Activated CD4-positive, alpha-beta T cell treated with anti-CD3 and anti-CD28 coated beads for 36 hours (primary cell): Measurements from ENCODE around the gene KMO. TPM values are rescaled to one million over a fixed set of nuclear protein-coding genes. Genes with fewer than 3 reads are reported as not detected.

Experiments used
- ATAC-seq: fragments of 200-7000 bp; cut with Tn5 transposase; one replicate; pipeline ENCODE4 v1.10.0; 2021; ENCODE audit warnings: mild to moderate bottlenecking, moderate library complexity
- CTCF ChIA-PET: fragments of 350-600 bp; sonication (Branson Sonifier 250); formaldehyde crosslinking; loops from one replicate; lab custom pipeline; 2021; ENCODE audit warnings: antibody characterized with exemption; lab: Charles Lee
- POLR2A ChIA-PET: fragments of 350-600 bp; sonication (Branson Sonifier 250); formaldehyde crosslinking; loops from one replicate; lab custom pipeline; 2021; ENCODE audit warnings: antibody characterized with exemption, inconsistent platforms; lab: Charles Lee
- DNase-seq: peaks from one replicate; pipeline ENCODE4 v3.0.0-alpha.2; 2020
- H3K27ac Mint-ChIP-seq: one replicate; pipeline ENCODE4 v1.8.0; 2021; ENCODE audit warnings: mixed read lengths
- H3K27me3 Mint-ChIP-seq: one replicate; pipeline ENCODE4 v1.8.0; 2021; ENCODE audit warnings: mixed read lengths
- H3K36me3 Mint-ChIP-seq: one replicate; pipeline ENCODE4 v1.8.0; 2021; ENCODE audit warnings: low read depth, mixed read lengths
- H3K4me1 Mint-ChIP-seq: one replicate; pipeline ENCODE4 v1.8.0; 2021; ENCODE audit warnings: mixed read lengths
- H3K4me3 Mint-ChIP-seq: one replicate; pipeline ENCODE4 v1.8.0; 2021; ENCODE audit warnings: mild to moderate bottlenecking, moderate library complexity, mixed read lengths
- H3K9me3 Mint-ChIP-seq: one replicate; pipeline ENCODE4 v1.8.0; 2021; ENCODE audit warnings: low read depth, mixed read lengths
- intact Hi-C, 2 experiments: fragments of 100-400 bp; cut with DNase I in 1 of 2; cut with micrococcal nuclease in 1 of 2; formaldehyde crosslinking; loops; one replicate each; pipeline versions ENCODE4 v1.14.2 to v1.15.1; 2022 to 2024; cut with DNase I, micrococcal nuclease
- total RNA-seq, 2 experiments: library from RNA; stranded (reverse); gene quantifications; one replicate each; pipeline ENCODE4 v1.2.3, GENCODE V29; 2021

Gene KMO
- total RNA-seq, 2 experiments from 2014 or later: 0.33 TPM; not detected in 1

GRCh38 chr1:241518476-241519307 is 13.5 kb upstream of the KMO start:
- ATAC-seq (no peak), DNase-seq (peak; percentile 53)
- peaks cover 18% of the 10 kb centered on the region for H3K27me3 Mint-ChIP-seq
- CTCF ChIA-PET: interaction anchor here (0.9 to 1.5 kb wide), 8 partner anchors 10 to 329 kb away, joined by 3 to 5 read pairs (median 3); partner anchors contain the start of gene EXO1
- peaks cover 16% of the 10 kb centered on the region for H3K36me3 Mint-ChIP-seq
- peaks cover 23% of the 10 kb centered on the region for H3K4me1 Mint-ChIP-seq
- peak overlapping the region; percentile 86 for H3K4me3 Mint-ChIP-seq
- POLR2A ChIA-PET: interaction anchor here (1.2 kb wide), 1 partner anchor 33 kb away, joined by 4 read pairs; no protein-coding TSS in a partner anchor
- intact Hi-C loops: loop anchor here (1.0 to 10.0 kb wide), 5 partner anchors 13 to 1736 kb away; partner anchors contain the start of genes CEP170 (in 2 of the 2), CHML (in 2 of the 2), OPN3 (in 2 of the 2) and SDCCAG8 (in 2 of the 2)
- no peaks in the 10 kb centered on the region for H3K9me3 Mint-ChIP-seq
- H3K27ac Mint-ChIP-seq: peak overlapping the region; percentile 87

- intact Hi-C loops: loop anchor here (1.0 to 10.0 kb wide), 5 partner anchors 12 to 1735 kb away; partner anchors contain the start of genes CEP170 (in 2 of the 2), CHML (in 2 of the 2), OPN3 (in 2 of the 2) and SDCCAG8 (in 2 of the 2)
- DNase-seq: peak; percentile 96
- Mint-ChIP-seq H3K27me3 (peaks cover 23% of the 10 kb centered on the region), H3K4me3 (peak within 1 kb of the TSS; percentile 86), H3K27ac (peak within 1 kb of the TSS; percentile 87), H3K36me3 (peaks cover 13% of the 10 kb centered on the region), H3K4me1 (peaks cover 21% of the 10 kb centered on the region), H3K9me3 (no peaks in the 10 kb centered on the region)
- ChIA-PET CTCF (interaction anchor here (0.6 to 1.5 kb wide), 10 partner anchors 9 to 381 kb away, joined by 3 to 6 read pairs (median 3); partner anchors contain the start of gene EXO1), POLR2A (interaction anchor here (0.6 to 1.2 kb wide), 4 partner anchors 32 to 118 kb away, joined by 3 to 16 read pairs (median 4); no protein-coding TSS in a partner anchor)
- ATAC-seq: peak; percentile 98
Observed at GRCh38 chr1:241519308-241520079, 12.7 kb upstream of the KMO start, which contains the start of gene FH. Gene FH (minus strand): TSS chr1:241519755. CDS start chr1:241519722, 33 bp downstream.

GRCh38 chr1:241520080-241520465 is 12.1 kb upstream of the KMO start:
- Mint-ChIP-seq H3K27ac (no peak overlapping the region), H3K9me3 (no peaks in the 10 kb centered on the region)
- intact Hi-C loops: loop anchor here in 1 of 2 experiments (1.0 kb wide), 1 partner anchor 11 kb away; no protein-coding TSS in a partner anchor

GRCh38 chr1:241521718-241522117 is 10.5 kb upstream of the KMO start:
- Mint-ChIP-seq H3K27me3 (peaks cover 32% of the 10 kb centered on the region), H3K36me3 (peaks cover 4% of the 10 kb centered on the region), H3K9me3 (no peaks in the 10 kb centered on the region), H3K4me3 (no peak overlapping the region), H3K27ac (no peak overlapping the region), H3K4me1 (peaks cover 11% of the 10 kb centered on the region)
- intact Hi-C loops: no loop called here
- POLR2A ChIA-PET: interaction anchor here (0.7 kb wide), 1 partner anchor 479 kb away, joined by 5 read pairs; no protein-coding TSS in a partner anchor
- ATAC-seq: no peak
- no peak for DNase-seq
- CTCF ChIA-PET: interaction anchor here (0.7 to 0.9 kb wide), 2 partner anchors 15 to 112 kb away, joined by 3 read pairs; no protein-coding TSS in a partner anchor

More at GRCh38 chr1:241520080-241520465, 12.1 kb upstream of the KMO start:
- ChIA-PET CTCF (interaction anchor here (0.6 to 1.3 kb wide), 8 partner anchors 9 to 380 kb away, joined by 3 to 6 read pairs (median 3); partner anchors contain the start of gene EXO1), POLR2A (interaction anchor here (0.6 to 1.2 kb wide), 3 partner anchors 32 to 117 kb away, joined by 3 to 16 read pairs (median 4); no protein-coding TSS in a partner anchor)
- Mint-ChIP-seq H3K27me3 (peaks cover 28% of the 10 kb centered on the region), H3K4me1 (peaks cover 17% of the 10 kb centered on the region), H3K36me3 (peaks cover 9% of the 10 kb centered on the region), H3K4me3 (no peak overlapping the region)
- ATAC-seq (no peak), DNase-seq (no peak)

- H3K27ac Mint-ChIP-seq: no peak overlapping the region
- ATAC-seq (no peak), DNase-seq (no peak)
- peaks cover 35% of the 10 kb centered on the region for H3K27me3 Mint-ChIP-seq
- no peak overlapping the region for H3K4me3 Mint-ChIP-seq
- H3K36me3 Mint-ChIP-seq: no peaks in the 10 kb centered on the region
- H3K9me3 Mint-ChIP-seq: no peaks in the 10 kb centered on the region
- ChIA-PET POLR2A (no interaction called here), CTCF (no interaction called here)
- intact Hi-C loops: no loop called here
- no peaks in the 10 kb centered on the region for H3K4me1 Mint-ChIP-seq
Observed at GRCh38 chr1:241525026-241525425, 7.2 kb upstream of the KMO start.

- H3K27me3 Mint-ChIP-seq: peaks cover 31% of the 10 kb centered on the region
- DNase-seq (no peak), ATAC-seq (no peak)
- no peak overlapping the region for H3K27ac Mint-ChIP-seq
- H3K36me3 Mint-ChIP-seq: no peaks in the 10 kb centered on the region
- H3K9me3 Mint-ChIP-seq: no peaks in the 10 kb centered on the region
- intact Hi-C loops: no loop called here
- no peak overlapping the region for H3K4me3 Mint-ChIP-seq
- POLR2A ChIA-PET: no interaction called here
- CTCF ChIA-PET: interaction anchor here (0.6 to 2.7 kb wide), 2 partner anchors 42 to 100 kb away, joined by 3 to 17 read pairs; no protein-coding TSS in a partner anchor
- peaks cover 12% of the 10 kb centered on the region for H3K4me1 Mint-ChIP-seq
Observed at GRCh38 chr1:241527146-241527545, 5.0 kb upstream of the KMO start.

GRCh38 chr1:241531195-241532161 is 700 bp upstream of the KMO start:
- intact Hi-C loops: loop anchor here (1.0 to 5.0 kb wide), 15 partner anchors 11 to 485 kb away; partner anchors contain the start of genes EXO1 (in 1 of the 2), FH (in 1 of the 2) and MAP1LC3C (in 1 of the 2)
- peak overlapping the region; percentile 84 for H3K4me3 Mint-ChIP-seq
- peak; percentile 77 for ATAC-seq
- H3K27me3 Mint-ChIP-seq: peaks cover 3% of the 10 kb centered on the region
- peaks cover 30% of the 10 kb centered on the region for H3K4me1 Mint-ChIP-seq
- H3K36me3 Mint-ChIP-seq: no peaks in the 10 kb centered on the region
- H3K9me3 Mint-ChIP-seq: no peaks in the 10 kb centered on the region
- ChIA-PET CTCF (interaction anchor here (0.5 to 1.4 kb wide), 15 partner anchors 9 to 467 kb away, joined by 3 to 12 read pairs (median 3); partner anchors contain the start of gene MAP1LC3C), POLR2A (no interaction called here)
- H3K27ac Mint-ChIP-seq: peak overlapping the region; percentile 98
- DNase-seq: no peak

GRCh38 chr1:241532864-241533263 is 686 bp downstream of the KMO start:
- H3K9me3 Mint-ChIP-seq: peaks cover 5% of the 10 kb centered on the region
- H3K36me3 Mint-ChIP-seq: peaks cover 5% of the 10 kb centered on the region
- no peak overlapping the region for H3K4me3 Mint-ChIP-seq
- peaks cover 3% of the 10 kb centered on the region for H3K27me3 Mint-ChIP-seq
- DNase-seq: peak; percentile 36
- POLR2A ChIA-PET: no interaction called here
- no peak overlapping the region for H3K27ac Mint-ChIP-seq
- intact Hi-C loops: loop anchor here (1.0 to 5.0 kb wide), 8 partner anchors 18 to 464 kb away; partner anchors contain the start of genes EXO1 (in 1 of the 2) and MAP1LC3C (in 1 of the 2)
- peaks cover 43% of the 10 kb centered on the region for H3K4me1 Mint-ChIP-seq
- ATAC-seq: peak; percentile 62
- CTCF ChIA-PET: interaction anchor here (0.7 to 1.4 kb wide), 8 partner anchors 8 to 100 kb away, joined by 3 to 12 read pairs (median 4); no protein-coding TSS in a partner anchor

- H3K27ac Mint-ChIP-seq: no peak overlapping the region
- CTCF ChIA-PET: interaction anchor here (0.5 to 1.4 kb wide), 6 partner anchors 14 to 467 kb away, joined by 3 to 12 read pairs (median 3); partner anchors contain the start of gene FH
- no peak for DNase-seq
- POLR2A ChIA-PET: no interaction called here
- ATAC-seq: no peak
- peaks cover 7% of the 10 kb centered on the region for H3K9me3 Mint-ChIP-seq
- peaks cover 1% of the 10 kb centered on the region for H3K27me3 Mint-ChIP-seq
- H3K4me1 Mint-ChIP-seq: peaks cover 44% of the 10 kb centered on the region
- H3K4me3 Mint-ChIP-seq: no peak overlapping the region
- H3K36me3 Mint-ChIP-seq: peaks cover 5% of the 10 kb centered on the region
- intact Hi-C loops: loop anchor here in 1 of 2 experiments (2.0 to 5.0 kb wide), 5 partner anchors 17 to 464 kb away; partner anchors contain the start of genes EXO1 and MAP1LC3C
Observed at GRCh38 chr1:241533326-241534115, 1.3 kb downstream of the KMO start.
